Iris pigment epithelial cell (primary cell): Measurements from ENCODE around the gene ATP11B.

Experiments used
- DNase-seq: peaks from one replicate; pipeline ENCODE4 v3.0.0-alpha.2; 2011; ENCODE audit warnings: low read depth

Gene ATP11B

GRCh38 chr3:182910936-182911781 is 117.9 kb downstream of the ATP11B start:
- peak; percentile 27 for DNase-seq

GRCh38 chr3:182911782-182912111 is 118.4 kb downstream of the ATP11B start:
- no peak for DNase-seq

- no peak for DNase-seq
Measured at GRCh38 chr3:182912474-182912873, 119.2 kb downstream of the ATP11B start.

GRCh38 chr3:182913889-182914288 is 120.6 kb downstream of the ATP11B start:
- DNase-seq, result no peak

- DNase-seq, result no peak
Measured at GRCh38 chr3:182914341-182914740, 121.0 kb downstream of the ATP11B start.

- DNase-seq, result no peak
Measured at GRCh38 chr3:182917134-182917533, 123.8 kb downstream of the ATP11B start.

GRCh38 chr3:182919866-182920357 is 126.6 kb downstream of the ATP11B start:
- no peak for DNase-seq

- DNase-seq, result no peak
Measured at GRCh38 chr3:182920515-182921084, 127.3 kb downstream of the ATP11B start.

- peak; percentile 53 for DNase-seq
Measured at GRCh38 chr3:182921665-182922355, 128.5 kb downstream of the ATP11B start.

GRCh38 chr3:182925330-182925943 is 132.1 kb downstream of the ATP11B start:
- peak; percentile 64 for DNase-seq

- no peak for DNase-seq
Measured at GRCh38 chr3:182925944-182926337, 132.6 kb downstream of the ATP11B start.

- no peak for DNase-seq
Measured at GRCh38 chr3:182935803-182936202, 142.5 kb downstream of the ATP11B start.

GRCh38 chr3:182936239-182936917 is 143.1 kb downstream of the ATP11B start:
- DNase-seq, result no peak

GRCh38 chr3:182936918-182937285 is 143.6 kb downstream of the ATP11B start:
- DNase-seq, result no peak

- peak; percentile 5 for DNase-seq
Measured at GRCh38 chr3:182937293-182938051, 144.2 kb downstream of the ATP11B start.

- DNase-seq, result no peak
Measured at GRCh38 chr3:182940266-182940808, 147.0 kb downstream of the ATP11B start.

GRCh38 chr3:182941719-182942118 is 148.4 kb downstream of the ATP11B start:
- no peak for DNase-seq

GRCh38 chr3:182947888-182948287 is 154.6 kb downstream of the ATP11B start:
- no peak for DNase-seq

- no peak for DNase-seq
Measured at GRCh38 chr3:182948305-182948704, 155.0 kb downstream of the ATP11B start.

- DNase-seq, result no peak
Measured at GRCh38 chr3:182949688-182950087, 156.4 kb downstream of the ATP11B start.
